IMR-90 (cell line): ENCODE data around the gene SIK3. TPM values are rescaled to one million over a fixed set of nuclear protein-coding genes. Genes with fewer than 3 reads are reported as not detected.
"Not testable (repeated sequence)": the region's sequence is repeated elsewhere in the genome, so short reads cannot be mapped to it uniquely, and the experiment has no call there.

Experiments used
- ATAC-seq: fragments of 200-7000 bp; cut with Tn5 transposase; 2 replicates; pipeline ENCODE4 v1.9.1; 2020; ENCODE audit warnings: low read depth, mild to moderate bottlenecking, moderate library complexity
- BruUV-seq: library from RNA; stranded (reverse); fragments of 400-500 nt; replicated peaks from 2 replicates; lab custom pipeline; 2021; lab: Mats Ljungman, UMichigan
- CTCF ChIA-PET: fragments of 300-600 bp; formaldehyde crosslinking; extraction: SDS; loops from one replicate; lab custom pipeline; 2021; ENCODE audit warnings: antibody characterized with exemption; lab: Yijun Ruan, JAX
- POLR2A ChIA-PET: fragments of 300-600 bp; sonication (Branson Sonifier 250); formaldehyde crosslinking; loops from one replicate; lab custom pipeline; 2022; ENCODE audit warnings: antibody characterized with exemption; ENCODE audit not compliant: unreplicated experiment; lab: Charles Lee
- DNase-seq: peaks from one replicate; pipeline ENCODE4 v3.0.0; 2013
- H2AFZ ChIP-seq: replicated peaks from 2 replicates; pipeline ENCODE3; 2013; ENCODE audit warnings: low read length, mild to moderate bottlenecking; ENCODE audit not compliant: poor library complexity
- H2AK5ac ChIP-seq: 2 replicates; pipeline ENCODE4 v1.6.1; 2013; ENCODE audit warnings: low read depth, low read length, inconsistent platforms
- H2AK9ac ChIP-seq: replicated peaks from 2 replicates; pipeline ENCODE3; 2013; ENCODE audit warnings: mild to moderate bottlenecking, low read depth, low read length, moderate library complexity; ENCODE audit not compliant: poor library complexity
- H2BK120ac ChIP-seq: 2 replicates; pipeline ENCODE4 v1.6.1; 2013; ENCODE audit warnings: low read depth, low read length, inconsistent platforms
- H2BK15ac ChIP-seq: 3 replicates; pipeline ENCODE4 v1.6.1; 2013; ENCODE audit warnings: low read depth, low read length, inconsistent platforms
- H2BK20ac ChIP-seq: 2 replicates; pipeline ENCODE4 v1.6.1; 2013; ENCODE audit warnings: low read depth, mild to moderate bottlenecking, inconsistent platforms, low read length, moderate library complexity
- H2BK5ac ChIP-seq: 2 replicates; pipeline ENCODE4 v1.6.1; 2013; ENCODE audit warnings: mild to moderate bottlenecking, low read depth, low read length, inconsistent platforms; ENCODE audit not compliant: poor library complexity, severe bottlenecking
- H3K14ac ChIP-seq: replicated peaks from 2 replicates; pipeline ENCODE4 v1.6.1; 2013; ENCODE audit warnings: low read depth, low read length, inconsistent platforms
- H3K18ac ChIP-seq: 2 replicates; pipeline ENCODE4 v1.6.1; 2013; ENCODE audit warnings: low read depth, low read length, control low read depth
- H3K23ac ChIP-seq: 2 replicates; pipeline ENCODE4 v1.6.1; 2013; ENCODE audit warnings: low read depth, low read length, inconsistent platforms
- H3K27ac ChIP-seq: 2 replicates; pipeline ENCODE4 v1.5.1; 2013; ENCODE audit warnings: mild to moderate bottlenecking, control low read depth, low read length; ENCODE audit not compliant: insufficient read depth
- H3K27me3 ChIP-seq: 2 replicates; pipeline ENCODE4 v1.6.1; 2013; ENCODE audit warnings: low read length; ENCODE audit not compliant: control insufficient read depth, insufficient read depth
- H3K36me3 ChIP-seq: 2 replicates; pipeline ENCODE4 v1.6.1; 2013; ENCODE audit warnings: low read length, mixed read lengths; ENCODE audit not compliant: control insufficient read depth, insufficient read depth
- H3K4ac ChIP-seq: 2 replicates; pipeline ENCODE4 v1.6.1; 2013; ENCODE audit warnings: low read depth, low read length, inconsistent platforms
- H3K4me1 ChIP-seq: 2 replicates; pipeline ENCODE4 v1.6.1; 2013; ENCODE audit warnings: low read length, mixed read lengths; ENCODE audit not compliant: control insufficient read depth, insufficient read depth
- H3K4me2 ChIP-seq: 2 replicates; pipeline ENCODE4 v1.6.1; 2013; ENCODE audit warnings: low read depth, mild to moderate bottlenecking, control low read depth, low read length, moderate library complexity
- H3K4me3 ChIP-seq: 2 replicates; pipeline ENCODE4 v1.5.1; 2013; ENCODE audit warnings: low read depth, mild to moderate bottlenecking, control low read depth, low read length, moderate library complexity; ENCODE audit not compliant: insufficient read depth
- H3K56ac ChIP-seq: 2 replicates; pipeline ENCODE4 v1.6.1; 2013; ENCODE audit warnings: low read length, inconsistent platforms; ENCODE audit not compliant: insufficient read depth; ENCODE audit errors: extremely low read depth
- H3K79me1 ChIP-seq, 2 experiments: 2 replicates each; pipeline ENCODE4 v1.6.1; 2013; ENCODE audit warnings: low read length in 2 of 2, inconsistent platforms in 1 of 2, low read depth in 1 of 2
- H3K9ac ChIP-seq: 2 replicates; pipeline ENCODE4 v1.6.1; 2013; ENCODE audit warnings: low read depth, low read length, control low read depth
- H3K9me1 ChIP-seq: 2 replicates; pipeline ENCODE4 v1.6.1; 2013; ENCODE audit warnings: low read length, inconsistent platforms; ENCODE audit not compliant: insufficient read depth
- H3K9me3 ChIP-seq: 2 replicates; pipeline ENCODE4 v1.6.1; 2013; ENCODE audit warnings: low read length; ENCODE audit not compliant: control insufficient read depth, insufficient read depth
- H4K20me1 ChIP-seq: 2 replicates; pipeline ENCODE4 v1.6.1; 2013; ENCODE audit warnings: low read length, inconsistent platforms; ENCODE audit not compliant: insufficient read depth
- H4K5ac ChIP-seq: 2 replicates; pipeline ENCODE4 v1.6.1; 2013; ENCODE audit warnings: mild to moderate bottlenecking, low read depth, low read length, control low read depth
- H4K8ac ChIP-seq, 2 experiments: 2 replicates each; pipeline ENCODE4 v1.6.1; 2013; ENCODE audit warnings: low read depth in 2 of 2, low read length in 2 of 2, control low read depth in 1 of 2, inconsistent platforms in 1 of 2
- H4K91ac ChIP-seq: 2 replicates; pipeline ENCODE4 v1.6.1; 2013; ENCODE audit warnings: low read depth, low read length, inconsistent platforms; ENCODE audit not compliant: insufficient read depth
- WGBS, 2 experiments: methylation state at CpG; one replicate each; pipeline versions ENCODE4 v1.1.5 to v1.1.7; 2013; ENCODE audit warnings: missing lambda C conversion rate in 2 of 2; ENCODE audit not compliant: insufficient read length in 1 of 2; ENCODE audit errors: extremely low coverage in 2 of 2; 5-methylcytosine and 5-hydroxymethylcytosine counted together
- dilution Hi-C: fragments of 300-500 bp; cut with HindIII; formaldehyde crosslinking; loops from one replicate; pipeline ENCODE4 v1.14.3; 2018; ENCODE audit warnings: low sequenced_read_pairs; ENCODE audit not compliant: unreplicated experiment
- in situ Hi-C: fragments of 300-500 bp; cut with MboI; formaldehyde crosslinking; loops from 3 replicates; pipeline ENCODE4 v1.14.3; 2019; ENCODE audit warnings: low sequenced_read_pairs, inconsistent platforms, mixed read lengths
- intact Hi-C: fragments of 100-400 bp; cut with micrococcal nuclease; formaldehyde crosslinking; loops from 2 replicates; pipeline ENCODE4 v1.10.0; 2022
- polyA plus RNA-seq, 3 experiments: library from polyadenylated mRNA; depleted of rRNA; stranded (reverse); fragments of >200 nt; gene quantifications; 2 replicates each; pipeline ENCODE4 v1.2.3, GENCODE V29; 2012; ENCODE audit warnings: low replicate concordance in 1 of 3
- total RNA-seq: library from RNA; depleted of rRNA; stranded (reverse); fragments of >200 nt; gene quantifications from 2 replicates; pipeline ENCODE4 v1.2.3, GENCODE V29; 2012

The SIK3 gene
- total and polyA plus RNA-seq, 2 of the 4 experiments (the other 2 are of a cell fraction), result 8.2 to 9.1 TPM

GRCh38 chr11:117050121-117050520 lies 48.1 kb downstream of the SIK3 start:
- POLR2A ChIA-PET, result interaction anchor here (0.6 kb wide), 1 partner anchor 137 kb away, joined by 5 read pairs; no protein-coding TSS in a partner anchor
- H4K20me1 ChIP-seq, result peaks cover 27% of the 10 kb centered on the region
- H2AK5ac ChIP-seq, CTCF ChIA-PET, H3K36me3 ChIP-seq, H3K4ac ChIP-seq, H4K8ac ChIP-seq, H2AK9ac ChIP-seq, H3K4me2 ChIP-seq, intact Hi-C loops, in situ Hi-C loops, H2BK20ac ChIP-seq, H3K23ac ChIP-seq, H2BK5ac ChIP-seq, DNase-seq, H4K5ac ChIP-seq, H3K9me1 ChIP-seq, H3K9me3 ChIP-seq, H2AFZ ChIP-seq, H3K27ac ChIP-seq, H3K56ac ChIP-seq, H3K14ac ChIP-seq, dilution Hi-C loops, H3K27me3 ChIP-seq, H2BK120ac ChIP-seq, H3K4me3 ChIP-seq, BruUV-seq, H3K18ac ChIP-seq, H2BK15ac ChIP-seq, H4K91ac ChIP-seq, H3K4me1 ChIP-seq, H3K9ac ChIP-seq, ATAC-seq: not testable (repeated sequence)
- H3K79me1 ChIP-seq, result peaks cover 29 to 43% of the 10 kb centered on the region in 2 experiments
- WGBS, 2 experiments, result no CpG with 5 or more reads among the region's 9 CpGs

- H3K9me1 ChIP-seq, H3K9ac ChIP-seq, H4K8ac ChIP-seq, H4K5ac ChIP-seq, H2BK15ac ChIP-seq, H3K27ac ChIP-seq, H4K91ac ChIP-seq, in situ Hi-C loops, H2AK5ac ChIP-seq, H3K36me3 ChIP-seq, DNase-seq, POLR2A ChIA-PET, H2BK20ac ChIP-seq, H2AK9ac ChIP-seq, H3K27me3 ChIP-seq, H3K4me1 ChIP-seq, H3K4me2 ChIP-seq, H3K23ac ChIP-seq, H2BK5ac ChIP-seq, H3K56ac ChIP-seq, H2AFZ ChIP-seq, ATAC-seq, BruUV-seq, CTCF ChIA-PET, H2BK120ac ChIP-seq, H3K18ac ChIP-seq, dilution Hi-C loops, H3K4ac ChIP-seq, H3K9me3 ChIP-seq, H3K14ac ChIP-seq, intact Hi-C loops, H3K4me3 ChIP-seq: not testable (repeated sequence)
- H4K20me1 ChIP-seq, result peaks cover 19% of the 10 kb centered on the region
- peaks cover 22 to 41% of the 10 kb centered on the region in 2 experiments for H3K79me1 ChIP-seq
- WGBS, 2 experiments, result no CpG with 5 or more reads among the region's 5 CpGs
Measured at GRCh38 chr11:117046627-117047026, 51.6 kb downstream of the SIK3 start.
